Activated CD8-positive, alpha-beta memory T cell treated with anti-CD3 and anti-CD28 coated beads, Interleukin-2, amount 50 U/mL, for 4 hours (primary cell): Measurements from ENCODE around the gene PCGF2.

ENCODE experiments used
- DNase-seq: peaks from one replicate; pipeline ENCODE4 v3.0.0-alpha.2; 2020

PCGF2 gene

GRCh38 chr17:38702166-38702915 lies 45.8 kb downstream of the PCGF2 start:
- peak; percentile 74 for DNase-seq

GRCh38 chr17:38701504-38702165 lies 46.5 kb downstream of the PCGF2 start:
- DNase-seq = peak; percentile 73

GRCh38 chr17:38698760-38699159 lies 49.4 kb downstream of the PCGF2 start:
- DNase-seq = no peak

GRCh38 chr17:38697061-38697820 lies 50.9 kb downstream of the PCGF2 start:
- no peak for DNase-seq

- no peak for DNase-seq
These were observed 54.3 kb downstream of the PCGF2 start for GRCh38 chr17:38693700-38694329.

GRCh38 chr17:38691154-38691553 lies 57.0 kb downstream of the PCGF2 start:
- DNase-seq = no peak

- no peak for DNase-seq
These were observed 57.8 kb downstream of the PCGF2 start for GRCh38 chr17:38690386-38690785.

- no peak for DNase-seq
These were observed 60.9 kb downstream of the PCGF2 start for GRCh38 chr17:38687286-38687685.

GRCh38 chr17:38685491-38685890 lies 62.6 kb downstream of the PCGF2 start:
- DNase-seq = no peak
